SW 1271 (cell line): Measurements from ENCODE around the gene CREB3L1.
A peak's percentile ranks its signal among the peaks of the same experiment; 100 is the strongest.

Source experiments
- DNase-seq, 2 experiments: peaks; one replicate each; lab custom pipeline; 2025; lab: John Stamatoyannopoulos, UW

CREB3L1 gene

GRCh38 chr11:46322759-46323158, 45.3 kb downstream of the CREB3L1 start:
- peak in 1 of 2 experiments; percentile 9 for DNase-seq

- no peak for DNase-seq
Observed at GRCh38 chr11:46326813-46327416, 49.5 kb downstream of the CREB3L1 start.

- DNase-seq = no peak
Observed at GRCh38 chr11:46327829-46328228, 50.4 kb downstream of the CREB3L1 start.

DNA sequence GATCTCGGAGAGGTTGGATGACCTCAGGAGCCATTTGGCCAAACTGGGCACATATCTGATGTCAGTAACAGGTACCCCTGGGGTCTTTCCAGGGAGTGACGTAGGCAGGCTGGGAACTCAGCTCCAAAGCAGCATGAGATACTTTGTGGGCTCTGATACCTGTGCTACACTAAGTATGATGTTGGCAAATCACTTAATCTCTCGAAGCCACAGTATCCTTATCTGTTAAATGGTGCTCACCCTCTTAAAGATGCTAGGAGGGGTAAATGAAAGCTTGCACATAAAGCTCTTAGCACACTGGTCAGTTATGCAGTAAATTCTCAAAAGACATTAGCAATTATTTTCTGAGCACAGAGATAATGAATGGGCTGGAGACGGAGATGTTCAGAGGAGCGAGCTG, 52.7 kb downstream of the CREB3L1 start:
- DNase-seq = no peak

- no peak for DNase-seq
Observed at GRCh38 chr11:46330563-46331281, 53.3 kb downstream of the CREB3L1 start.

DNA sequence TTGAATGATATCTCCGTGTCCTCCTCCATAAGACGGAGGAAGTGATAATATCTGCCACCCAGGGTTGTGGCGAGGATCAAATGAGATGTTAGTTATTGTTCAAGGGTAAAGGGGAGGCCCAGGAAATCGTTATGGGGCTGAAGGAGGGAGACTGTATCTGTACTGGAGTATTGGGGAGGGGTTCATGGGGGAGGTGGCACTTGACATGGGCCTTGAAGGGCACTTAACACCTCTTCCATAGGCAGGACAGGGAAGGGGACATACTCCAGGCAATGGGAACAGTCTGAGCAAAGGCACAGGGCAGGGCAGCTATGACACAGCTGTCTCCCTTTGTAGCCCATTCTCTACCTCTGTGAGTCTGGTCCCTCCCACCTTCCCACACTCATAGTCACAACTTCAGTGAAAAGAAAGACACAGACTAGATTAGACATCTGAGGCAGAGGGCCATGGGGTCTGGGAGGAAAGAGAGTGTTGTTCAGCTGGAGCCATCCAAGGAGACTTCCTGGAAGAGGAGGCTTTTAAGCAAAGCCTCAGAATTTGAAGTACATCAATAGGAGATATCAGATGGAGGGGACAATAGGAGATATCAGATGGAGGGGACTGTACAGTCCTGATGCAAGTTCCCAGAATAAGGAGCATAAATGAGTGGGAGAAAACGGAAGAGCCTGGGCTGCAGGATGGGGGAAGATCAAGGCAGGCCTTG, 54.0 kb downstream of the CREB3L1 start:
- no peak for DNase-seq

DNA sequence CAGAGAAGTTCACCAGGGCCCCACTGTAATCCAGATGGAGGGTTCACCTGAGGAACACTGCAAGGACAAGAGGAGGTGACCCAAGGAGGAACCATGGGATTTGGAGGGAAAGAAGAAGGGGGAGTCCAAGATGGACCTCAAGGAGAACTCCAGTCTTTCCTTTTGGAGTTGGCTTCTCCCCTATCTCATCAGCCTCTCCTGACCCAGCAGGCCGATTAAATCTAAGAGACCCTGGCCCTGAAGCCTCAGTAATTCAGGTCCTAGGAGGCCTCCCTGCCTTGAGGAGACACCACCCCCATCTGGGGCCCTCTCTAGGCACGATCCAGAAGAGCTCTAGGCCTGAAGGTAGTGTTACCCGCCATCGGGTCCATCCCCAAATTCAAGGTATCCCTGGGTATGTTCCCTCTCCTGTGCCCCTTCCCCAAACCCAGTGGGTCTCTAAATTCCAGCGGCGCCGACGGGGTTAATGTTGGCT, 54.7 kb downstream of the CREB3L1 start:
- DNase-seq = no peak

GRCh38 chr11:46332568-46333393, 55.3 kb downstream of the CREB3L1 start:
- DNase-seq = no peak

DNA sequence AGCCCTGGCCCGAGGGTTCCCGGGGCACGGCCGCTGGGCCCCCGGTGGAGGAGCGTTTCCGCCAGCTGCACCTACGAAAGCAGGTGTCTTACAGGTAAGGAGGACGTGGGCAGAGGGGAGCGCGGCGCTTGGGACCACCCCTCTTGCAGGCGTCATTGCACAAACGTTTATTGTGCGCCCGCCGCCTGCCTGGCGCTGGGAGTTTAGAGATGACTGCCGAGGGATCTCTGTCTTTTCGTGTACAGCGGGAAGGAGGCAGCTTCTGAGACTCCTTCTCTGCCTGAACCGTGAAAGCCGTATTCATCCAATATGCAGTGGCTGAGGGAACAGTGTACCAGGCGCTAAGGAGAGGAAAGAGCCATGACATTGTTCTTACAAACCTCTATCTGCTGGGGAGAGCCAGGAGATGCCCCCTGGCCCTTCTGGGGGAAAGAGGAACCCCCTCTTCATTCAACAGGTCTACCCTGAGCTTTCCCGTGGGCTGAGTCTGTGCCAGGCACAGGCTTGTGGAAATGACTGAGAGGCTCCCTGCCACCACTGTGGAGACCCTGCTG, 56.0 kb downstream of the CREB3L1 start:
- no peak for DNase-seq

DNA sequence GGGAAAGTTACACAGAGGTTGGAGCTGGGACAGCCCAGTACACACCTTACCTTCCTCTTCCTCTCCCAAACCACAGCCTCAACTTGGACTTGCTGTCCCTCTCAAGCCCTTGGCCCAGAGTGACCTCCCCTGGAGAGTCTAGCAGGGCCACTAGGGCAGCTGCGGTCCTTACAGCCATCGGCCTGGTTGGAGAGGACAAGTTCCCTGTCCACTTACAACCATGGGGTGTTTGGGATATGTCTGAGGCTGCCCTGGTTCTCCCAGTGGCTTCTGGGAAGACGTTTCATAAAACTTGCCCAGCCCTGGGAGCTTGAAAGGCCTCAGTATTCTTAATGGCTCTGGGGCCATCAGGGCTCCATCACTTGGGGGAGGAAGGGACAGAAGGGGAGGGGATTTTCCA, 56.7 kb downstream of the CREB3L1 start:
- no peak for DNase-seq

GRCh38 chr11:46335271-46335670, 57.8 kb downstream of the CREB3L1 start:
- DNase-seq = no peak

GRCh38 chr11:46335890-46336562, 58.6 kb downstream of the CREB3L1 start:
- DNase-seq = no peak

GRCh38 chr11:46336563-46337180, 59.2 kb downstream of the CREB3L1 start:
- DNase-seq = no peak

DNA sequence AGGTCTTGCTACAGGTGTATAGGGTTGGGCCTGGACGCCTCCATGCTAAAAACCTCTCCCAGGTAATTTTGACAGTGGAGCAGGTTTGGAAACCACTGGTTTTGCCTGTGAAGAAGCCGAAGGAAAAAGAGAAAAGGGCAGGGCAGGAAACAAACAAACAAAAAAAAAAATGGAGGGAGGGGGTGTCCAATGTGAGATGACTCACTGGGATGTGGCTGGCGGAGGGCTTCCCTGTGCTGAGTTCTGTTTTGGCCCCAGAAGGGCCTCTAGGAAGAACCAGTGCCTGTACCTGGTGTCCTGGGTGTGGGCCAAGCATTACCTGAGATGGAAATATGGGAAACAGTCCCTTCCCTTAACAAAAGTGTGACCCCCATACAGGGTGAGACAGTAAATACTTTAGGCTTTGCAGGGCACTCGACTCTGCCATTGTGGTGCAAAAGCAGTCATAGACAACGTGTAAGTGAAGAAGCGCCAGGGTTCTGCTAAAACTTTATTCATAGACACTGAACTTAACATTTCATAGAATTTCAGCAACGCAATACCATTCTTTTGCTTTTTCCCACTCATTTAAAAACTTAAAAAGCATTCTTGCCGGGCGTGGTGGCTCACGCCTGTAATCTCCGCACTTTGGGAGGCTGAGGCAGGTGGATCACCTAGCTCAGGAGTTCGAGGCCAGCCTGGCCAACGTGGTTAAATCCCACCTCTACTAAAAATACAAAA, 60.3 kb downstream of the CREB3L1 start:
- no peak for DNase-seq

DNA sequence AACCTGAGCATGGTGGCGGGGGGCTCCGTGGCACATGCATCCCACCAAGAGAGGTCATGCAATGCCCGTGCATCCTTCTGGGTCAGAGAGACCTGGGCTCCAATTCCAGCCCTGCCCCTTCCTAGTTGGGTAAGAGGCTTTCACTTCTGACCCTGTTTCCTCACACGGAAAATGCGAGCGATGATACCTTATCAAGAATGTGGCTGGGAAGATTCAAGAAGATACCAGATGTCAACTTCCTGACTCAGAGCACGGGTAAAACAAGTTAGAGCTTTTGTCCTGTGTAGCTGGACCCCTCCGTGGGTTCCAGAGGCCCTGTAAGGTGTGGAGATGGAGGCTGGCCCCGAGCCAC, 61.1 kb downstream of the CREB3L1 start:
- no peak for DNase-seq

- DNase-seq = no peak
Observed at GRCh38 chr11:46338988-46339666, 61.7 kb downstream of the CREB3L1 start.

DNA sequence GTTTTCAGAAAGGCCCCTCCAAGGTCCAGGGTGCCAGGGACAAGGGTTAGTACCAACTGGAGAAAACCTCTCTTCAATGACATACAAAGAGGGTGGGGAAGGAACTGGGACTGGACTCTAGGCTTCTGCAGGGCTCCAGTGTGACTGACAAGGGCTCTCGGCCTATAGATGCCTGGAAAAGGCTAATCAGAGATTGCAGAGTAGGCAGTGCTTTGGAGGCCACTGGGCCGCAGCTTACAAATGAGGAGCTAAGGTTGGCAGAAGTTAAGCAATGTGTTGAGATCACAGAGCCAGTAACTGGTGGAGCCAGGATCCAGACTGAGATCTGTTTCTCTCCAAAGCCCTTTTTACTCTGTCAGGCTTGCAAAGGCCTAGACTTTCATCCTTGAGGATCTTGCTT, 62.4 kb downstream of the CREB3L1 start:
- DNase-seq = no peak

DNA sequence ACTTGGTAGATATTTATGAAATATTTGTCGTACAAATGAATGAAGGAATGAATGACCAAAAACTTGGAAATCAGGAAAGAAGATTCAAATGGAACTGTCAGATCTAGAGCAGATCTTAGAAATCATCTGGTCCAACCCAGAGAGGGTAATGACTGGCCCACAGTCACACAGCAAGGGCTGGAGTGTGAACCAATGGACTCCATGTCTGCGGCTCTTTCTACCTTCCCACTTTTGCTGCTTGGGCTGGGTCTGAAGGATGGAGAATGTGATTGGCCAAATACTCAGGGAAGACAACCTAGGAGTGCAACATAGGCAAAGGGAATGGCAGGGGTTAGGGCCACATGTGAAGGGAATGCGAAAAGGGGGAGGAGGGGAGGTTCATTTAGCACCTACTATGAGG, 64.0 kb downstream of the CREB3L1 start:
- no peak for DNase-seq

DNA sequence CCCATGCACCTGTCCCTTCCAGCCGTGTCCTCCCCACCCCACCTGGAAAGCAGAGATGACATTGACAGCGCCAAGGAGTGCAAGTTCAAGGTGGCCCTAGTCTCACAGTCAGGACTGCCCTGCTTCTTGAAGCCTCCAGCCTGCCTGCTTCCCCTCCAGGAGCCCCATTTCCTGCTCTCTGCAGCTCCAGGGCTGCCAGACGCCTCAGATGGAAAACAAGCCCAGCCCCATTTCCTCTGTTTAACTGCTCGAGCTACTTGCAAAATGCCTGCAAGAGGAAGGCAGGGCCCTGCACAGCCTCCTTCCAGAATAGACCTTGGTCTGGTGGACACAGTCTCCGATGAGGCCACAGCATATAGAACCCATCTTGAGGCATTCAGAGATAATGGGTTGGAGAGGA, 64.8 kb downstream of the CREB3L1 start:
- no peak for DNase-seq

GRCh38 chr11:46343520-46343919, 66.1 kb downstream of the CREB3L1 start:
- no peak for DNase-seq
